ENCODE measurements around the gene CADM1. TPM values are rescaled to one million over a fixed set of nuclear protein-coding genes. Genes with fewer than 3 reads are reported as not detected.

Gene CADM1
- total RNA-seq, 1 donor from 2014 or later: 1.7 TPM

DNA sequence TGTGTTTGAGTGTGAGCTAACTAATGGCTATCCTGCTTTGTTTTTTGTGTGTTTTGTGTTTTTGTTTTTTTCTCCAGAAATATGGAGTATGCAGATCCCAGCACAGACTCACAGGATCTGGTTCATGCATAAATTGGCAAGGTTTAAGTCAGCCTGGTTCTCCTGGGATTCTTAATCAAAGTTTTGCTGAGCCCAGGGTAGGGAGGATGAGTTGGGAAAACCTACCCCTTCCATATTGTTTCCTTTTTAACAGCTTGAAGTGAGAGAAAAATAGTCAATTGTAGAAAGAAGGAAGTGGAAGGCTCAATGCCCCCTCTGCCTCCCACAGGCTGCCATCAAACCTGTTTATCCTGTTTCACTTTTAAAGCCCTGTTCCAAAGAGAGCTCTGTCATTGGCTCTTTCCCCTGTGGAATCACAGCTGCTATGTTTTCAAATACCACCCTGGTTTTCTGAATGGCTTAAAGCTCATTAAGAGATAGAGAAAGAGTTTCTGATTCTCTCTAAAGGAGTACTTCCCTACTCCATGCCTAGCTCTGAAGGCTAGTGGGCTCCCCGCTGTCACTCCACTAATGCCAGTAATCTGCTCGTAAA lies 23.4 kb upstream of the CADM1 start:
- no peak overlapping the region for H3K27ac Mint-ChIP-seq
- no peak for DNase-seq (ENCODE audit: low spot score)
- no peak overlapping the region for H3K4me3 Mint-ChIP-seq (ENCODE audit: low read depth)
- intact Hi-C loops (cut with micrococcal nuclease): no loop called here
- no peaks in the 10 kb centered on the region for H3K4me1 Mint-ChIP-seq (ENCODE audit: low read depth)
- H3K9me3 Mint-ChIP-seq: no peaks in the 10 kb centered on the region
- H3K27me3 Mint-ChIP-seq (ENCODE audit: low read depth): no peaks in the 10 kb centered on the region
- no peaks in the 10 kb centered on the region for H3K36me3 Mint-ChIP-seq (ENCODE audit: low read depth)

DNA sequence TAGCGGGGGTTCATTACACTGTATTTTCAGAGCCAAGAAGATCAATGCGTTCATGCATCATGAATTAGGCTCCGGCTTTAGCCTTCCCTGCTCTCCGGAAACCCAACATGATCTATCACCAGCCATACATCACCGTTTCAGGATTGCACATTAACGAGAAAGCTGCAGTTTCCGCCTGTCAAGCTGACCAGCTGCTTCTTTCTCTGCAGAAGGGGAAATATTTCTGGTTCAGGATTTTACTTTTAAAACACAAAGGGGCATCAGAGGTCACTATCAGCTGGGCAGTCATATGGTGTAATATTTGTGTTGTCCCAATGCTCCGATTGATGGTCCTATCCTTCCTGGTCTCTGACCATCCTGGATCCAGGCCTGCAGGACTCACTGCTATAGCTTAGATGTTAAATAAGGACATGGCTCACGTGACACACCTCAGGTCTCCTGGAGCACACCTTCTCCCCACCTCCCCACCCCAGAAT lies 21.4 kb upstream of the CADM1 start:
- Mint-ChIP-seq H3K27ac (no peak overlapping the region), H3K4me3 (ENCODE audit: low read depth) (no peak overlapping the region), H3K4me1 (ENCODE audit: low read depth) (no peaks in the 10 kb centered on the region), H3K9me3 (no peaks in the 10 kb centered on the region), H3K36me3 (ENCODE audit: low read depth) (no peaks in the 10 kb centered on the region), H3K27me3 (ENCODE audit: low read depth) (peaks cover 4% of the 10 kb centered on the region)
- intact Hi-C loops (cut with micrococcal nuclease): no loop called here
- no peak for DNase-seq (ENCODE audit: low spot score)

DNA sequence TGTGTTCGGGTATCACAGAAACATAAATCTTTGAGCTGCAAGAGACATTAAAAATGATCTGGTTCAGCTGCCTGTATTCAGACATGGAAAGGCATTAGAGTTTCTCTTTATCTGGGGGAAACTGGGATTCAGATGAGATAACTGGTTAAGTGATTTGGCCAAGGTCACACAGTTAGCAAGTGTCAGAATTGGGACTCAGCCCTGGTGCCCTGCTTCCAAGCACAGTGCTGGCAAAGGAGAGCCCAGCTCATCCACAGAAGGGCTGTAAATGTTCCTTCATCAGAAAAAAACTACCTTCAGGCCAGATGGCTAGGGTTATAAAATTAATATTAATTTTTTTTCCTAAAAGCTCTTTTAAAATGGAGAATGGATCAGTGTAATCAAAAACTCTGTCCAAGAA lies 20.4 kb upstream of the CADM1 start:
- peaks cover 4% of the 10 kb centered on the region for H3K27me3 Mint-ChIP-seq (ENCODE audit: low read depth)
- no peak overlapping the region for H3K27ac Mint-ChIP-seq
- no peak for DNase-seq (ENCODE audit: low spot score)
- H3K4me1 Mint-ChIP-seq (ENCODE audit: low read depth): no peaks in the 10 kb centered on the region
- intact Hi-C loops (cut with micrococcal nuclease): no loop called here
- H3K4me3 Mint-ChIP-seq (ENCODE audit: low read depth): no peak overlapping the region
- H3K9me3 Mint-ChIP-seq: no peaks in the 10 kb centered on the region
- H3K36me3 Mint-ChIP-seq (ENCODE audit: low read depth): no peaks in the 10 kb centered on the region

DNA sequence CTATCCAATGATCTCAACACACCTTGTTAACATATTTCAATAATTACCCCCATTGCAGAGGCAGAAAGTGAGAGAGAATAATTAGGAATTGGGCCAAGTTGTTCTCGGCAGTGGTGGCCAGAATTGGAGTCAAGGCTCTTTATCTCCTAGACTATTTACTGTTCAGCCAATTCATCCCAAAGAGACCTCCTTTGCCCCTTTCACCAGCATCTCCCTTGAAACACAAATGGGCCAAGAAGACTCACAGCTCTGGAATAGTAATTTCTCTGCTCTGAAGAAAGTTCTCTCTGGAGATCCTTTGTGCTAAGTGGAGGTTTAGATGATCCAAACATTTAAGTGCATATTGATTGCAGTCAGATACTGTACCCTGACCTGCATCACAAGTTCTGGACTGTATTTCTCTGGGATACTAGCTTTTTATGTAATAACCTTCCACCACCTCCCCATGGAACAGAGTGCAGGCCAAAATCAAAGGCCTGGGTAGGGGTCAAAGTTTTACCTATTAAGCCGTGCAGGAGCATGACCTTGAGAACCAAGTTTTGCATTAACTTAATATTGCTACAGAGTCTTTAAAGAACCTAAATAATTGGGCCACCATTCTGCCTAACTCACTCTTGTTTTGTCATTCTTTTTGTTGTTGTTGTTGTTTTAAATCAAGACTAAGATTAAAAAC lies 19.6 kb upstream of the CADM1 start:
- H3K27me3 Mint-ChIP-seq (ENCODE audit: low read depth): peaks cover 4% of the 10 kb centered on the region
- intact Hi-C loops (cut with micrococcal nuclease): no loop called here
- H3K4me3 Mint-ChIP-seq (ENCODE audit: low read depth): no peak overlapping the region

DNA sequence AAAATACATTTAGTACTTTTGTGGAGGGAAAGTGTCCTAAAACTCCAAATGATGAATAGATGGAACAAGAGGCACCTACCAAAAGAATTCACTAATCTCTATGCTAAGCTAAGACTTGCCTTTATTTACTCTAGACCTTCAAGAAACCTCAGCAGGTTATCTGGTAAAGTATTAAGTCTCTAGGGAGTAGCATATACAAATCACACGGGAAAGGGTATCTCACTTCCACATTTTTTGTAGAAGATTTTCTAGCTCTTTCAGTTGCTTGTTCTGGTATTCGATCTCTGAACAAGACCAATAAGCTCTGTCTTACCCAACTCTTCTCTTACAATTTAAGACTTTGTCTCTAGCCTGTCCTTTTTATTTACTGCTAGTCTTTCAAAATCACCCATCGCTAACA lies 18.1 kb upstream of the CADM1 start:
- intact Hi-C loops (cut with micrococcal nuclease): no loop called here
- Mint-ChIP-seq H3K36me3 (ENCODE audit: low read depth) (no peaks in the 10 kb centered on the region), H3K4me3 (ENCODE audit: low read depth) (no peak overlapping the region), H3K4me1 (ENCODE audit: low read depth) (no peaks in the 10 kb centered on the region), H3K9me3 (no peaks in the 10 kb centered on the region), H3K27ac (no peak overlapping the region), H3K27me3 (ENCODE audit: low read depth) (peaks cover 4% of the 10 kb centered on the region)
- DNase-seq (ENCODE audit: low spot score): no peak

More for the DNA sequence above, 19.6 kb upstream of the CADM1 start:
- no peak for DNase-seq (ENCODE audit: low spot score)
- no peak overlapping the region for H3K27ac Mint-ChIP-seq
- no peaks in the 10 kb centered on the region for H3K9me3 Mint-ChIP-seq
- H3K4me1 Mint-ChIP-seq (ENCODE audit: low read depth): no peaks in the 10 kb centered on the region
- H3K36me3 Mint-ChIP-seq (ENCODE audit: low read depth): no peaks in the 10 kb centered on the region

DNA sequence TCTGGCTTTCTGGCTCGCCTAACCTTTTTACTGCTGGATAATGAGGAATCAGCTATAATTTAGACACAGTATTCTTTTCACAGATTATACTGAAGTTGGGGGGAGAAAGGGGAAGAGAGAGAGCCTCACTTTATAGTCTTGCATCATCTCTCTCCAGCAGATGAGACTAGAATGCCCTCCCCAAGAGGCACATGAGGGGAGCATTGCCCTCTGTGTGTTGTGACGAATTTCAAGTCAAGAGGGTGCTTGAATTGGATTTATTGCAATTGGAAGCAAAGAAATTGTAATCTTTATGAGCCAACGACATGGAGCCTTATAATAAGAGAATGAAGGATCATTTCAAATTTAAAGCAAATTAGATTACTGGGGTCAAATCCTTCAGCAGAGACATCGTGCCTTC lies 17.6 kb upstream of the CADM1 start:
- intact Hi-C loops (cut with micrococcal nuclease): no loop called here
- no peak for DNase-seq (ENCODE audit: low spot score)
- Mint-ChIP-seq H3K36me3 (ENCODE audit: low read depth) (no peaks in the 10 kb centered on the region), H3K9me3 (no peaks in the 10 kb centered on the region), H3K4me1 (ENCODE audit: low read depth) (no peaks in the 10 kb centered on the region), H3K27ac (no peak overlapping the region), H3K27me3 (ENCODE audit: low read depth) (peaks cover 4% of the 10 kb centered on the region), H3K4me3 (ENCODE audit: low read depth) (no peak overlapping the region)

DNA sequence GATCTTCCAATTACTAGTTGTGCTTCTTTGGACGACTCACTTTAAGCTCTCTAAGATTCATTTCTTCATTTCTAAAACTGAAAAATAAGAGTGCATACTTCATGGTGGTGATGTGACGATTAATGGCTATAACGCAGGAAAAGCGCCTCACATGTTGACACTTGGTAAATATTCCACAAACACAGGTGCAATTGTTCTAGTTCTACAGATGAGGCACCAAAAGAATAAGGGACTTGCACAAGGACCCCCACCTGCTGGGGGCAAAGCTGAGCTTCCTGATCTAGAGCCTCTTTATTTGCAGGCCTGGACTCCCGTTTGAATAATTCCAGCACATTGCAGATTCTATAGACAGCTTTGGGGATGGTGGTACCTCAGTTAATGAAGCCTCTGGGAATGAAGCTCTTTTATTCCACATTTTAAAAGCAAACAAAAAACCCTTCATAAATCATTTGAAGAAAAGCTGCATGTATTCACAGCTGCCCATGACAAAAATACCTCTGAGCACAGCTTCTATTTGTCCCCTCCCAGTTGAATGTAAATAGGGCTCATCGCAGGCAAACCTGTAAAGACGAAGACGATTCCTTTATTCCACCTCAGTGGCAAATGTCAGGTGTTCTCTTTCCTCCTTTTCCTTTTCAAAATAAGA lies 14.9 kb upstream of the CADM1 start:
- Mint-ChIP-seq H3K27me3 (ENCODE audit: low read depth) (peaks cover 4% of the 10 kb centered on the region), H3K9me3 (no peaks in the 10 kb centered on the region), H3K27ac (no peak overlapping the region), H3K36me3 (ENCODE audit: low read depth) (no peaks in the 10 kb centered on the region), H3K4me1 (ENCODE audit: low read depth) (no peaks in the 10 kb centered on the region), H3K4me3 (ENCODE audit: low read depth) (no peak overlapping the region)
- DNase-seq (ENCODE audit: low spot score): no peak
- intact Hi-C loops (cut with micrococcal nuclease): no loop called here

DNA sequence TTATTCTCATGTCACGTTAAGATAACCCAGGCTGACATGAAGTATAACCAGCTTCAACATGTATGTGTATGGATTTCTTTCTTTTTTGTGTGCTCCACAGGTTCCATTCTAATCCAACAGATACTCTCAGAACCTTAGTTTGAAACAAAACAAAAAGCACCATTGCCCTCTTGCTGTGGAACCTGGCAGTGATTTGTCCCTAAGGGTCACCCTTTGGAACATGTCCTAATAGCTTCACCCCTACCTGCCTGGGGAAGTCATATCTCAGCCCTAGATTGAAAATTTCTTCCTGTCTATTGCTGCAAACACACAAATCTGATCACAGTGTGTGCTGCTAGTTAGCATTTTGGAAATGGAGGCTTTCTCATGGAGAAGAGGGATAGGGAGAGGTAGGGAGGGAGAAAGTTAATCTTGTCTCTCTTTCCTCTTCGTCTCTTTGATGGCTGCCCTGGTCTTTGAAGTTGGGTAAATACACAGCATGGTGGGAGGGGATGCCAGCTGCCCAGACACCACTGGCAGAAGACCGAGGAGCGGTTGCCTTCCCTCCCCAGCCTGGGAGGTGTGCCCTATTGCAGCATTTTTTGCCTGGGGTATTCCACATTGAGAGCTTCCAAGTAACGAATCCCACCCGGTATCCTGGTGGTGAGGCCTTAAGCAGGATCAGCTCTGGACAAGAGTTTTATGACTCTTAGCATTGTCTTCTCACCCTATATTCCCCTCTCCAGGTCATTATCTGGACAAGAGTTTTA lies 11.6 kb upstream of the CADM1 start:
- H3K9me3 Mint-ChIP-seq: no peaks in the 10 kb centered on the region
- H3K4me1 Mint-ChIP-seq (ENCODE audit: low read depth): no peaks in the 10 kb centered on the region
- no peak overlapping the region for H3K27ac Mint-ChIP-seq
- H3K36me3 Mint-ChIP-seq (ENCODE audit: low read depth): no peaks in the 10 kb centered on the region
- intact Hi-C loops (cut with micrococcal nuclease): no loop called here
- no peak overlapping the region for H3K4me3 Mint-ChIP-seq (ENCODE audit: low read depth)
- DNase-seq (ENCODE audit: low spot score): no peak
- peaks cover 2% of the 10 kb centered on the region for H3K27me3 Mint-ChIP-seq (ENCODE audit: low read depth)

DNA sequence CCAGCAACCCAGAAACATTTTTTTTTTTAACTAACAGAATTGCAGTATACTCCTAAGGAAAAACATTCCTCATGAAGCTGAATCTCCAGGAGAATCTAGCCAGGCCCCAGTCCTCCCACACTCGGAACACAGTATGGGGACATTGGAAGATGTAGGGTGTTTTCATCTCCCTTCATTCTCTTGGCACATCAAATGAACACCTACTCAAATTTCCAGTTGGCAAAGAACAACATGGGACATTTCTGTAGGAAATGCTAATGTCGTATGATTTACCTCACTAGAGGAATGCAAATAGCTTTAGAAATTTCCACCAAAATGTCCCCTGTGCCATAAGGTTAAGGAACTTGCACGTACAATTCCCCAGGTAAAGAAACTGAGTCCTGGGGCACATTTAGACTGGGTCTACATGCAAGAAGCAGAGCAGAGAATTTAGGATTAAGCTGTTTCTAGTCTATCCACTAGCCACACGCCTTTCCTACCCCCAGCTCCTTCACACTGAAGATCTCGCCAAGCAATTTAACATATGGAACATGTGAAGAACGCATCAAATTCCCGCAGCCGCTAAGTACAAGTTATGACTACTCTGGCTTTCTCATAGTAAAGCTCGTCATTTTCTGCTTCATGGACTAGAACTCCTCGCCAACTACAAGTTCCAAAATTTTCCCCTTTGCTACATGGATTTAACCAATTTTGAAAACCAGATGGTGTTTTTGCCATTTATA lies 2.9 kb upstream of the CADM1 start:
- no peaks in the 10 kb centered on the region for H3K36me3 Mint-ChIP-seq (ENCODE audit: low read depth)
- intact Hi-C loops (cut with micrococcal nuclease): no loop called here
- H3K4me1 Mint-ChIP-seq (ENCODE audit: low read depth): peaks cover 5% of the 10 kb centered on the region
- no peak for DNase-seq (ENCODE audit: low spot score)
- no peak overlapping the region for H3K27ac Mint-ChIP-seq
- no peaks in the 10 kb centered on the region for H3K9me3 Mint-ChIP-seq
- H3K27me3 Mint-ChIP-seq (ENCODE audit: low read depth): peaks cover 38% of the 10 kb centered on the region
- no peak overlapping the region for H3K4me3 Mint-ChIP-seq (ENCODE audit: low read depth)

DNA sequence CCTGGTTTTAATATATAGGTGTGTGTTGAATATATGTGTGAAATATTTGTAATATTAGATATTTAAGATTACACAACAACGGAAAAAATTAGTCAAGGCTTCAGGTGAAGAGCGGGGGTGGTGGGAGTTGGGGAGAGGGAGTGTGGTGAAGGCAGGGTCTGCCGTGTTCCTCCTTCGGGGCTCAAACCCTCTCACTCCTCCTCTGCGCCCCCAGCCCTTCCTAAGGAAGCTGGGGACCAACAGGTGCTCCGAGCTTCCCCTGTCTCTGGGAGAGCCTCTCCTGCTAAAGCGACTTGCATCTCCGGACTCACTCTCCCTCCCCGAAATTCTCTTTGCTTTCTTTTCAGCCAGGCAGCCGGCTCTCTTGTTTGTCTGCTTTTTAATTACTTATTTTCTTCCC lies 960 bp upstream of the CADM1 start:
- intact Hi-C loops (cut with micrococcal nuclease): no loop called here

DNA sequence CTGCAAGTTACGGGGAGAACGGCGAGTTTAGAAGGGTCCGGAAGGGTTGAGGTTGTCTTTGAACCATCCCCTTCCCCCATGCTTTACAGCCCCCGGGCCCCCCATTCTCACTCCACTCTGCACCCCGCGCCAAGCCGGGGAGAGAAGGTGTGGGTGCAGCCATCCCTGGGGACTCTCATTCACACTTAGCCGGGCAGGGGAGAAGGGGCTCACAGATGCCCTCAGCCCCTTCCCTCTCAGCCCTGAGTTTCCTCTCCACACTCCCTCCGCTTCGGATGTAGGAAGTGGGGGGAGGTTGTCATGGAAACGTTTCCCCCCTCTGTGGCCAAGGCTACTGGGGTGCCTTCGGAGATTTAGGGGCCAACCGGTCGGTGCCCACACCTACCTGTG lies 334 bp downstream of the CADM1 start:
- Mint-ChIP-seq H3K27ac (no peak overlapping the region), H3K27me3 (ENCODE audit: low read depth) (peaks cover 36% of the 10 kb centered on the region), H3K4me3 (ENCODE audit: low read depth) (peak overlapping the region; percentile 33), H3K36me3 (ENCODE audit: low read depth) (no peaks in the 10 kb centered on the region), H3K4me1 (ENCODE audit: low read depth) (peaks cover 5% of the 10 kb centered on the region), H3K9me3 (no peaks in the 10 kb centered on the region)
- intact Hi-C loops (cut with micrococcal nuclease): no loop called here
- DNase-seq (ENCODE audit: low spot score): no peak

More for the DNA sequence above, 960 bp upstream of the CADM1 start:
- no peak overlapping the region for H3K27ac Mint-ChIP-seq
- DNase-seq (ENCODE audit: low spot score): no peak
- H3K4me3 Mint-ChIP-seq (ENCODE audit: low read depth): no peak overlapping the region
- no peaks in the 10 kb centered on the region for H3K36me3 Mint-ChIP-seq (ENCODE audit: low read depth)
- H3K27me3 Mint-ChIP-seq (ENCODE audit: low read depth): peaks cover 38% of the 10 kb centered on the region
- peaks cover 5% of the 10 kb centered on the region for H3K4me1 Mint-ChIP-seq (ENCODE audit: low read depth)
- H3K9me3 Mint-ChIP-seq: no peaks in the 10 kb centered on the region

DNA sequence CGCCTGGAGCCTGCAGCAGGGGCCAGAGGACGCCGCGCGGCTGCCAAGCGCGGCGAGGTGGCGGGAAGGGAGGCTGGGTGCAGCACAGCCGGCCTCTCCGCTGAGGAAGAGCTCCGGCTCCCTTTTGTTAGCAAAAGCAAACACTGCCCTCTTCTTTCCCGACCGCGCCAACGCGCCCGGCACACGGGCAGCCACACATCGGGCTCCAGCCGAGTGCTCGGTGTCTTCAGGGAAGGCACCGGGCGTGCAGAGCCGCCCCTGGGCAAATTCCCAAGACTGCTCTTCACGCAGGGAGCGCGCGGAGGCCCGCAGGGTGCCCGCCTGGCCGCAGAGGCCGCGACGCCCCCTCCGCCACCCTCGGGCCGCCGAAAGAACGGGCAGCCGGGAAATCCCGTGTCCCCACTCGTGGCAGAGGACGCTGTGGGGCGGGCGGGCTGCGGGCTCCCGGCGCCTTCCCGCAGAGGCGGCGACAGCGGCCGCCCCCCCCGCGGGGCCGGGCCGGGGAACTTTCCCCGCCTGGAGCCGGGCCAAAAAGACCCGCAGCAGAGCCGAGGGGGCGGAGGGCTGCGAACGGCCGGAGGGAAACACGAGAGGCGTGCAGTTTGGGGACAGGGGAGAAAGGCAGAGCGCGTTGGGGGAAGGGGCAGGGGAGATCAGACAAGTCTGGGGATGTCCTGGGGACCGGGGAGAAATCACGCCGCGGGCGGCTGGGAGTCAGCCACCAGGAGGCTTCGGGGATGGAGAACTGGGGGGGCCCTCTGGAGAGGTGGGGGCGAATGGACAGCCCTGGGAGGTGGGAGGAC lies 931 bp downstream of the CADM1 start:
- peak overlapping the region; percentile 33 for H3K4me3 Mint-ChIP-seq (ENCODE audit: low read depth)
- H3K36me3 Mint-ChIP-seq (ENCODE audit: low read depth): no peaks in the 10 kb centered on the region
- no peaks in the 10 kb centered on the region for H3K9me3 Mint-ChIP-seq
- intact Hi-C loops (cut with micrococcal nuclease): no loop called here
- peaks cover 39% of the 10 kb centered on the region for H3K27me3 Mint-ChIP-seq (ENCODE audit: low read depth)
- peaks cover 5% of the 10 kb centered on the region for H3K4me1 Mint-ChIP-seq (ENCODE audit: low read depth)
- H3K27ac Mint-ChIP-seq: no peak overlapping the region
- no peak for DNase-seq (ENCODE audit: low spot score)

Data from activated T-helper 2 cell treated with anti-CD3 and anti-CD28 coated beads, Interferon-gamma antibody, Interleukin-2, Interleukin-4, amounts not matched to agents 10 μg/mL and 5 μg/mL and 100 μg/mL, durations not matched to agents 14 hours and 24 hours and 36 hours (primary cell).